GM04503 (cell line): ENCODE data around the gene TP53TG5.
"Not testable (repeated sequence)": the region's sequence is repeated elsewhere in the genome, so short reads cannot be mapped to it uniquely, and the experiment has no call there.

Experiments used
- DNase-seq: peaks from one replicate; pipeline ENCODE4 v3.0.0-alpha.2; 2012; ENCODE audit warnings: low read depth

TP53TG5 gene

GRCh38 chr20:45366192-45366591, 11.9 kb downstream of the TP53TG5 start:
- no peak for DNase-seq

- DNase-seq: no peak
Measured at GRCh38 chr20:45365444-45365970, 12.6 kb downstream of the TP53TG5 start.

- DNase-seq: no peak
Measured at GRCh38 chr20:45363611-45364492, 14.3 kb downstream of the TP53TG5 start.

GRCh38 chr20:45362804-45363610, 15.1 kb downstream of the TP53TG5 start, which contains the start of gene SYS1:
SYS1 (plus strand) TSS chr20:45363156; CDS start chr20:45363532, 376 bp downstream.
- DNase-seq: peak; percentile 84

- no peak for DNase-seq
Measured at GRCh38 chr20:45361793-45362192, 16.3 kb downstream of the TP53TG5 start.

GRCh38 chr20:45359406-45360148, 18.5 kb downstream of the TP53TG5 start:
- DNase-seq: no peak

- DNase-seq: no peak
Measured at GRCh38 chr20:45359069-45359405, 19.1 kb downstream of the TP53TG5 start.

- DNase-seq: peak; percentile 76
Measured at GRCh38 chr20:45358282-45359068, 19.6 kb downstream of the TP53TG5 start.

- DNase-seq: no peak
Measured at GRCh38 chr20:45355209-45356084, 22.7 kb downstream of the TP53TG5 start.

GRCh38 chr20:45354423-45355208, 23.5 kb downstream of the TP53TG5 start:
- no peak for DNase-seq

GRCh38 chr20:45353746-45354145, 24.4 kb downstream of the TP53TG5 start:
- no peak for DNase-seq

- no peak for DNase-seq
Measured at GRCh38 chr20:45352729-45353128, 25.4 kb downstream of the TP53TG5 start.

GRCh38 chr20:45350795-45351194, 27.3 kb downstream of the TP53TG5 start:
- DNase-seq: not testable (repeated sequence)

- DNase-seq: no peak
Measured at GRCh38 chr20:45350217-45350616, 27.9 kb downstream of the TP53TG5 start.

- no peak for DNase-seq
Measured at GRCh38 chr20:45347936-45348778, 30.0 kb downstream of the TP53TG5 start, which contains the start of gene SDC4. SDC4 (minus strand) TSS chr20:45348424; CDS start chr20:45348384, 40 bp downstream.

GRCh38 chr20:45347297-45347935, 30.7 kb downstream of the TP53TG5 start:
- DNase-seq: no peak

- DNase-seq: no peak
Measured at GRCh38 chr20:45346851-45347250, 31.3 kb downstream of the TP53TG5 start.

GRCh38 chr20:45346291-45346718, 31.8 kb downstream of the TP53TG5 start:
- no peak for DNase-seq
